HEK293T (cell line): ENCODE data around the gene ATAT1.

Source experiments
- FOXM1 ChIP-seq: fragments of 450-650 bp; IDR thresholded peaks from 2 replicates; pipeline ENCODE4 v1.6.1; 2017; ENCODE audit warnings: mild to moderate bottlenecking, borderline replicate concordance
- SP1 ChIP-seq: fragments of 450-650 bp; IDR thresholded peaks from 2 replicates; pipeline ENCODE4 v1.6.1; 2017

DNA sequence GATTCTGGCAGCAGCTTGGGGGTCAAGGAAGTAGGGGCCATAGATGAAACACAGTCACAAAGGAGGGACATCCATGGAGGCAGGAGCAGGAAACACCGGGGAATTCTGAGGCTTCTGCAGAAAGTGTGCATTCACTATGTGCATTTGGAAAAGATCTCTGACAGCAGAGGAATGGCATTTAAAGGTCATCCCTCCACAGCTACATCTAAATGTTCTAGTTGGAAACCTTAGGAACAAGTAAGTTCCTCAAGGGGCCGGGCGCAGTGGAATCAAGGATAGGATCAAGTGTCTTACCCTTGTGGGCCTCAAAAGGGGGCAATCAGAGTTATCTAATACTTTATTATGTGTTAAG lies 29.0 kb downstream of the ATAT1 start:
- no peak for TF ChIP-seq FOXM1
- TF ChIP-seq SP1, result no peak
